ENCODE data around the gene ABHD3.
"Not testable (repeated sequence)": the region's sequence is repeated elsewhere in the genome, so short reads cannot be mapped to it uniquely, and the experiment has no call there.

ABHD3 gene

GRCh38 chr18:21741562-21742314 is 37.2 kb upstream of the ABHD3 start:
- H3K4me3 ChIP-seq (ENCODE audit: low read depth, low read length) = peak overlapping the region; percentile 74
- no peak for TF ChIP-seq CTCF (IDR thresholded peaks at IDR 0.05; ENCODE audit: borderline replicate concordance, insufficient read depth, low read depth, low read length)

GRCh38 chr18:21741312-21741561 is 36.7 kb upstream of the ABHD3 start:
- TF ChIP-seq CTCF (IDR thresholded peaks at IDR 0.05; ENCODE audit: borderline replicate concordance, insufficient read depth, low read depth, low read length) = no peak
- peak overlapping the region; percentile 74 for H3K4me3 ChIP-seq (ENCODE audit: low read depth, low read length)

GRCh38 chr18:21740538-21741311 is 36.2 kb upstream of the ABHD3 start, which contains the start of gene MIB1:
TSS of gene MIB1 (plus strand) at chr18:21740792. CDS start at chr18:21741584, 792 bp downstream.
- no peak for TF ChIP-seq CTCF (IDR thresholded peaks at IDR 0.05; ENCODE audit: borderline replicate concordance, insufficient read depth, low read depth, low read length)
- peak within 1 kb of the TSS; percentile 74 for H3K4me3 ChIP-seq (ENCODE audit: low read depth, low read length)

DNA sequence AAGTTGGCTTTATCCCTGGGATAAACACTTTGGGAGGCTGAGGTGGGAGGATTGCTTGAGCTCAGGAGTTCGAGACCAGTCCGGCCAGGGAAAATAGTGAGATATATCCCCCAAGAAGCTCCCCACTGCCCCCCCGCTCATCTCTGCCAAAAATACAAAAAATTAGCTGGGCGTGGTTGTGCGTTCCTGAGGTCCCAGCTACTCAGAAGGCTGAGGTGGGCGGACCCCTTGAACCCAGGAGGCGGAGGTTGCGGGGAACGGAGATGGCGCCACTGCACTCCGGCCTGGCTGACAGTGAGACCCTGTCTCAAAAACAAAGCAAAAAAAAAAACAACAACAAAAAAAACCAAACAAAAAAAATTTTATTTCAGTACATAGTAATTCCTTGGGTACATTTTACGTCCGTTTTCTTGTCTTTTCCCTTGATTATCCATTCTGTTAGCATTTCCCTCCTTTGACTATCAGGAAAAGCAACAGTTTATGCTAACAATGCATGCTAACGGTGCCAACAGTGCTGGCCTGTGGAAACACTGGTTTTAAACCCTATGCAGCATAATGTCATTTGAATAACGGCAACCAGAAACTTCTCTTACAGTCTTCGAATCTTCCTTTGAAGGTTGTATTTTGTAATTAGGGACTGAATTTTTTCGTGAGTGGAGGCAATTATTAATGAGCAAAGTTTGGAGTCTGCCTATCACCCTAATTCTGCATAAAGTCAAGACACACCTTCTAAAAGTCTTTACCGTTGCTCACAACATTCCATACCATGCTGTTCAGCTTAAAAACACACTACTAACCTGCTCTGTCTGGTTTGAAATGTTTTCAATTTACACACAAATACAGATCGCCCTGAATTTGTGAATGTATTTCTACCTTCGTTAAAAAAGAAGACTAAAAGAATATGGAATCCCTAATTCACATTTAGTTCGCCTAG is 35.3 kb upstream of the ABHD3 start:
- TF ChIP-seq CTCF (IDR thresholded peaks at IDR 0.05; ENCODE audit: borderline replicate concordance, insufficient read depth, low read depth, low read length) = no peak
- H3K4me3 ChIP-seq (ENCODE audit: low read depth, low read length) = peak overlapping the region; percentile 13

GRCh38 chr18:21736926-21737325 is 32.4 kb upstream of the ABHD3 start:
- not testable (repeated sequence) for H3K4me3 ChIP-seq (ENCODE audit: low read depth, low read length)

DNA sequence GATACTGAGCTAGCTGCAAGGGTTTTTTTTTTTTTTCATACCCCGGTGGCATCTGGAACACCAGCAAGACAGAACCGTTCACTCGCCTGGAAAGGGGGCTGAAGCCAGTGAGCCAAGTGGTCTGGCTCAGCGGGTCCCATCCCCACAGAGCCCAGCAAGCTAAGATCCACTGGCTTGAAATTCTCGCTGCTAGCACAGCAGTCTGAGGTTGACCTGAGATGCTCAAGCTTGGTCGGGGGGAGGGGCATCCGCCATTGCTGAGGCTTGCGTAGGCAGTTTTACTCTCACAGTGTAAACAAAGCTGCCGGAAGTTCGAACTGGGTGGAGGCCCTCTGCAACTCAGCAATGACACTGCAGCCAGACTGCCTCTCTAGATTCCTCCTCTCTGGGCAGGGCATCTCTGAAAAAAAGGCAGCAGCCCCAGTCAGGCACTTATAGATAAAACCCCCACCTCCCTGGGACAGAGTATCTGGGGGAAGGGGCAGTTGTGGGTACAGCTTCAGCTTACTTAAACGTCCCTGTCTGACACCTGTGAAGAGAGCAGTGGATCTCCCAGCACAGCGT is 31.0 kb upstream of the ABHD3 start:
- TF ChIP-seq CTCF (IDR thresholded peaks at IDR 0.05; ENCODE audit: borderline replicate concordance, insufficient read depth, low read depth, low read length) = no peak
- no peak overlapping the region for H3K4me3 ChIP-seq (ENCODE audit: low read depth, low read length)

DNA sequence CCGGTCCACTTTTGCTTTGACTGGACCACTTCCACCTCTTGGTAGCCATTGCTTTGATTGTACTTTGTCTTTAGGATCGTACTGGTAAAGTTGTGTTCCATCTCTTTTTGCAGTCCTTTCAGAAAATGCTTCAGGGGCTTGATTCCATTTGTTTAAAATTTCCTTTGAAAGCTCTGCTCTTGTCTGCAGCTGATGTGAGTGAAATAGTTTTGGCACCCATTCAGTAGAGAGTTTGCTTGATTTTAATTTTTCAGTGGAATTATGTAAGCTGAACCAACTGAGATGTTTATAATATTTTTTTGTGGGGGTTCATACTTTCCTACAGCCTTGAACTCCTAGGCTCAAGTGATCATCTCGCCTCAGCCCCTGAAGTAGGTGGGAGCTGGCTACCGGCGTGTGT is 28.4 kb upstream of the ABHD3 start:
- no peak overlapping the region for H3K4me3 ChIP-seq (ENCODE audit: low read depth, low read length)
- no peak for TF ChIP-seq CTCF (IDR thresholded peaks at IDR 0.05; ENCODE audit: borderline replicate concordance, insufficient read depth, low read depth, low read length)
